HUDEP-2 (cell line): ENCODE data around the gene TTLL8.
"Not testable (repeated sequence)": the region's sequence is repeated elsewhere in the genome, so short reads cannot be mapped to it uniquely, and the experiment has no call there.

Source experiments
- DNase-seq, 76 experiments: peaks; one replicate each; lab custom pipeline; 2025; ENCODE audit not compliant: unreplicated experiment in 76 of 76; lab: John Stamatoyannopoulos, UW

TTLL8 gene

GRCh38 chr22:50058061-50058905 is at the start of gene TTLL8:
Gene TTLL8 (minus strand): TSS chr22:50058298.
- DNase-seq, result no peak

- no peak for DNase-seq
Measured at GRCh38 chr22:50107529-50107928, 49.4 kb upstream of the TTLL8 start.

GRCh38 chr22:50105208-50106100 is 47.4 kb upstream of the TTLL8 start:
- peak in 1 of 76 experiments; percentile 21 for DNase-seq

GRCh38 chr22:50104141-50104544 is 46.0 kb upstream of the TTLL8 start:
- peak in 7 of 76 experiments; percentile 4 to 40 (median 18) for DNase-seq

- DNase-seq, result peak in 9 of 76 experiments; percentile 6 to 40 (median 17)
Measured at GRCh38 chr22:50102946-50103345, 44.8 kb upstream of the TTLL8 start.

GRCh38 chr22:50101870-50102565 is 43.9 kb upstream of the TTLL8 start:
- no peak for DNase-seq

- no peak for DNase-seq
Measured at GRCh38 chr22:50098052-50098451, 40.0 kb upstream of the TTLL8 start.

GRCh38 chr22:50092342-50092741 is 34.2 kb upstream of the TTLL8 start:
- no peak for DNase-seq

- no peak for DNase-seq
Measured at GRCh38 chr22:50091092-50091768, 33.1 kb upstream of the TTLL8 start.

GRCh38 chr22:50090412-50090714 is 32.3 kb upstream of the TTLL8 start:
- no peak for DNase-seq

GRCh38 chr22:50089682-50090411 is 31.7 kb upstream of the TTLL8 start, which contains the start of gene MOV10L1:
Gene MOV10L1 (plus strand): TSS chr22:50090006. CDS start chr22:50090089, 83 bp downstream.
- DNase-seq, result peak in 75 of 76 experiments; percentile 44 to 94 (median 88)

- DNase-seq, result peak in 1 of 76 experiments; percentile 37
Measured at GRCh38 chr22:50089231-50089630, 31.1 kb upstream of the TTLL8 start.

GRCh38 chr22:50088096-50088495 is 30.0 kb upstream of the TTLL8 start:
- DNase-seq, result no peak

- no peak for DNase-seq
Measured at GRCh38 chr22:50087646-50088045, 29.5 kb upstream of the TTLL8 start.

GRCh38 chr22:50086975-50087374 is 28.9 kb upstream of the TTLL8 start:
- DNase-seq, result not testable (repeated sequence)

- DNase-seq, result no peak
Measured at GRCh38 chr22:50086526-50086925, 28.4 kb upstream of the TTLL8 start.

- DNase-seq, result peak in 75 of 76 experiments; percentile 65 to 97 (median 93)
Measured at GRCh38 chr22:50085211-50085972, 27.3 kb upstream of the TTLL8 start, which contains the start of gene MLC1. Gene MLC1 (minus strand): TSS chr22:50085426. CDS start chr22:50084902, 524 bp downstream.

- peak in 36 of 76 experiments; percentile 6 to 58 (median 30) for DNase-seq
Measured at GRCh38 chr22:50084614-50085021, 26.5 kb upstream of the TTLL8 start.

GRCh38 chr22:50084080-50084477 is 26.0 kb upstream of the TTLL8 start:
- DNase-seq, result peak in 2 of 76 experiments; percentile 39 to 41
